RPMI8226 (cell line): ENCODE measurements around the gene TMEM86B.

Experiments
- DNase-seq: peaks from one replicate; pipeline ENCODE4 v3.0.0-alpha.2; 2015

The TMEM86B gene

DNA sequence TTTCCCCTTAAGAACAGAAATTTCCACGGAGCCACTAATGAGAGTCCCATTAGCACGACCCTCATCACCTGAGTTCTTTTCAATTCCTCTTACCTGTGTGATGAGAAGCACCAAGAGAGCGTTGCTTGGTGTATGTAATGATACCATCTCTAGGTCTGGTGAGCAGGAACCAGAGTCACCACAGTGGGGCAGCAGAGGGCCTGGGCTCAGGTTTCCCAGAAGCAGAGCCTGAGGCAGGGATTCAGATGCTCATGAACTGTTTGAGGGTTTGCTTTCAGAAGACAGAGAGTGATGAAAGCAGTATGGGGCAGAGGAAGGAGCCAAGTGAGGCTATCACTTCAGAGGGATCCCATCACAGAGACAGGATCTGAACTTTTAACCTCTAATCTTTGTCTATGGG, 16.1 kb downstream of the TMEM86B start:
- peak; percentile 69 for DNase-seq

DNA sequence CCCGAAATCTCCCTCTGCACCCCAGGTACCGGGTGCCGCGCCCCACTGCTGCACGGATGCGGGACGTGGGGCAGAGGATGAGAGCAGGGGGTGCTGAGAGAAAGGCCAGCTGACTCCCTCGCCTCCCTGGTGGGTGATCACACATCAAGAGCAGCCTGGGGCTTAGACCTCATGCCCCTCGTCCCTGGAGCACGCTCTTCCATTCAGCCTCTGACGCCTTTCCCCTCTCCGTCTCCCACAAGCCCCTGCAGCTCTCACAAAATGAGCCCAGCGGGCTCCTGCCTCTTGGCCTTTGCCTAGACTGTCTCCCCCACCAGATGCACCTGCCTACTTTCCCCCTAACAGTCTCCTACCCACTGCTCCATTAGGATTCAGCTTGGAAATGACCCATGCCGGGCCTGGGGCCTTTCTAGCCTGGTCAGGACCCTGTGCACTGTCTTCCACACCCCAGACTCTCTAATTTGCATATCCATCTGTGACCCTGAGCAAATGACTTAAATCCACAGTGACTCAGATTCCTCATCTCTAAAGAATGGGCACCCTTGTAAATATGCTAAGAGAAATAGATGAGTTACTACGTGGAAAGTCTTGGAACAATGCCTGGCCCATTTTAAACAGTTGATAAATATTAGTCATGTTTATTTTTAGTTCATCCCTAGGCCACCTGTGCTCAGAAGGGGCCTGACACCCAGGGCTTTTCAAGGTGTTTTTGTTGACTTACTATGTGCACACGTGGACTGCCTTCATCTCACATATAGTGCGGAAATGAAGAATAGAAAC, 18.7 kb downstream of the TMEM86B start:
- DNase-seq = peak; percentile 83

DNA sequence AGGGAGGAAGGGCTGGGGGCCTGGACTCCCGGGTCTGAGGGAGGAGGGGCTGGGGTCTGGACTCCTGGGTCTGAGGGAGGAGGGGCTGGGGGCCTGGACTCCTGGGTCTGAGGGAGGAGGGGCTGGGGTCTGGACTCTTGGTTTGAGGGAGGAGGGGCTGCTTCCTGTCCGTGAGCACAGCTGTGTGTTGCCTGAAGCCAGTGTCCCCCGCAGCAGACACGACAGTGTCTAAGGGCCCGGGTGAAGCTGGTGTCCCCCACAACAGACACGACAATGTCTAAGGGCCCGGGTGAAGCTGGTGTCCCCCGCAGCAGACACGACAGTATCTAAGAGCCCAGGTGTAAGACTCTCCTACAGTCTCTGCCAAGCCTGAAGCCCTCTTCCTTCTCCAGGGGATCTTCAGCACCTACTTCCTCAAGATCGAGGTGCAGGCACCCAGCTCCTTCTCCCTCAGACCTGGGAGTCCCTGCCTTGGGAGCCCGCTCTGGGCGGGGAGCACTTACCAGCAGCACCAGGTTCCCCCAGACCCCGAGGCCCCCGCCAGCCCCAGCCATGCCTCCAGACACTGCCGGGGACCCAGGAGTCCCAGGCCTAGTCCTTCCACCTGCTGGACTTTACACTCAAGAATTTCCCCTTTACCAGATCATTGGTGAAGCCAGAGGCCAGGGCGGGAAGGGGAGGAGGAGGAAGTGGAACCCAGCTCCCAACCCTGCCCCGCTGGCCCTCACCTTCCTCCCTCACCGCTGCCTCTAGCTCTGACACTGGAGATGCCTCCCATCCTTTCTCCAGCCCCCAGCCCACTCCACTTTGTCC, 19.5 kb downstream of the TMEM86B start, which contains the start of gene PTPRH:
Gene PTPRH, minus strand, starts transcription at position 622 of the 813 bp plus-strand sequence. Its CDS starts 68 bp downstream, at position 554.
- DNase-seq = peak; percentile 39

DNA sequence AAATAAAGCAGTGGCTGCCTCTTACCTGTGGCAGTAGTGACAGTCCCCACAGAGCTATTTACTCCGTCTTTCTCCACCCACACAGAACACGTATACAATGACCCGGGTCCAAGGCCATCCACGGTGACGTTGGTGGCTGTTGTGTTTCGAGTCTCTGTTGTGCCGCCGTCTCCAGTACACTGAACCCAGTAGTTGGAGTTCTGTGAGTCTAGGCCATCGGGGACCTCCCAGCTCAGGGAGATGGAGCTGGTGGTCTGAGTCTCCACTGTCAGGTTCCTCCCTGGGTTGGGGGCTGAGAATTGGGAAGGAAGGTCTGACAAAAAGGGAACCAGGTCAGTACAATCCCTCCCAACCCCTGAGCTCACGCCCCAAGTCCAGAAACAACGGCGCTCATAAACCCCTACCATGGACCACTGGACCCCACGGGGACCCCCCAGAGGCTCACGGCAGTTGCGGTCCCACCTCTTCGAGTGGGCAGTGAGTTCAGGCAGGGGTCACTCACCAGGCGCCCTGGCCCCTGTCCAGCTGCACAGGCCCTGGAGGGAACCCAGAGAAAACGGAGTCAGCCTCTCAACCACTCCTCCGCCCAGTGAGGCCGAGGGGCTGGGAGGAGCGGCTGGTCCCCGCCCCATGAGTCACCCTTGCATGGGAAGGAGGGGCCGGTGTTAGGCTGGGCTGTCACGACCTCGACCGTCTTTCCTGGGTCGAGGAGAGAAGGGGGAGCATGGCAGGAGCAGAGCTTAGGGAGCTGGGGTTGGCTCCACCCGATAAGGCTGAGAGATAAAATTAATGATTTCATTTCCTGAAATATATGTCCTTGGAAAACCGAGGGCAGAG, 21.7 kb downstream of the TMEM86B start:
- peak; percentile 84 for DNase-seq

DNA sequence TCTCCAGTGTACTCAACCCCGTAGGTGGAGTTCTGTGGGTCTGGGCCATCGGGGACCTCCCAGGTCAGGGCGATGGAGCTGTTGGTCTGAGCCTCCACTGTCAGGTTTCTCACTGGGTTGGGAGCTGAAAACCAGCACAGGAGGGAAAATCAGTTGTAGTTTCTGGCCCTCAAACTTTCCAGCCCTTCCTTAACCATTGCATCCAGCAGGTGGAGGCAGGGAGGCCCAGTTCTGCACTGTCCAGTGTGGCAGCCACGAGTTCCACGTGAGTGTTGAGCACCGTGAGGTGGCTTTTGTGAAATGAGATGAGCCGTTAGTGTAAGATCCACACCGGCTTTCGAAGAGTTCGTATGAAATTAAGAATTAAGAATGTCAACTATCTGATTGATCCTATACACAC, 26.4 kb downstream of the TMEM86B start:
- peak; percentile 28 for DNase-seq

- no peak for DNase-seq
Measured at GRCh38 chr19:55199620-55200204, 28.9 kb downstream of the TMEM86B start.

DNA sequence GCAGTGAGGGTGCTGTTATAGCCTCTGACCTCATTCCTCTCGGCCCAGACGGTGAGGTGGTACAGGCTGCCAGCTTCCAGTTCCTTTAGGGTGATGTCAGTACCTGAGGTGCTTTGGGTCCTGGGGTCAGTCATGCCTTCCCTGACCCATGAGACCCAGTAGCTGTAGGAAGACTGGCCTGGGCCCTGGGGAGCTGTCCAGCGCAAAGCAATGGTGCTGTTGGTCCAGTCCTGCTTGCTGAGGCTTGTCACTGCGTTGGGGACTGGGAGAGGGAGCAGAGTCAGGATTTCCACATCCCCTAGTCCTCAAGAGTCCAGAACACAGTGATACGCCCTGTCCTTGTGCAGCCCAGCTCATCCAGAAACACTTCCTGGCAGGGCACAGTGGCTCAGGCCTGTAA, 29.9 kb downstream of the TMEM86B start:
- no peak for DNase-seq

DNA sequence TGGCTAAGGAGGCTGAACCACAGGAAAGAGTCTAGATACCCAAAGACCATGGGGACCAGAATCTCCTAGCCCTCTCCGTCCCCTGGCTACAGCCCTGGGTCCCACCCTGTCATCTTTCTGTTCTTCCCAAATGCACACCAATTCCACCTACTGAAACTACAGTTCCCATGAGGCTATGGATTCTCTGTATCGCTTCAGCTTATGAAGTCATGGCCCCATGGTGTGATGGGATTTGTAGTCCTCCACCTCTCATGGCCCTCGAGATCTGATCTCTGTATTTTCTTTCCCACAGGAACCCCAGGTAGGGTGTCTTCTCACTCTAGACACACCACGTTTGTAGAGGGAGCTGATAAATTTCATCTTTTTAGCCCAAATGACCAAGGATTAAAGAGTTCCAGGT, 31.0 kb downstream of the TMEM86B start:
- DNase-seq = peak; percentile 41

GRCh38 chr19:55196803-55197202, 31.8 kb downstream of the TMEM86B start:
- DNase-seq = peak; percentile 29

- DNase-seq = no peak
Measured at GRCh38 chr19:55193481-55193880, 35.1 kb downstream of the TMEM86B start.

DNA sequence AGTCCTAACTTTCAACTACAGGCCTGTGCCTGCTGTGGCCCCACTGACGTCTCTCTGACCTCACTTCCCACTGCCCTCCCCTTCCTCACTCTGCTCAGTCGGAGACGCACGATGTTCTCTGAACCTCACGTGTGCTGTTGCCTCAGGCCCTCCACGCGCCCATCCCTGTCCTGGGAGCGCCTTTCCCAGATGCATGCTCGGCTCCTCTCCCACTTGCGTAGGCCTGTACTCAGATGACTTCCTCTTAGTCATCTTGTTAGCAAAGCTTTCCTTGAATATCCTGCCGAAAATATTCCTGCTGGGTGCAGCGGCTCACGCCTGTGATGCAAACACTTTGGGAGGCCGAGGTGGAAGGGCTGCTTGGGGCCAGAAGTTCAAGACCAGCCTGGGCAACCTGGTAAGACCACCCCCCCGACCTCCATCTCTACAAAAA, 39.1 kb downstream of the TMEM86B start:
- DNase-seq = no peak

DNA sequence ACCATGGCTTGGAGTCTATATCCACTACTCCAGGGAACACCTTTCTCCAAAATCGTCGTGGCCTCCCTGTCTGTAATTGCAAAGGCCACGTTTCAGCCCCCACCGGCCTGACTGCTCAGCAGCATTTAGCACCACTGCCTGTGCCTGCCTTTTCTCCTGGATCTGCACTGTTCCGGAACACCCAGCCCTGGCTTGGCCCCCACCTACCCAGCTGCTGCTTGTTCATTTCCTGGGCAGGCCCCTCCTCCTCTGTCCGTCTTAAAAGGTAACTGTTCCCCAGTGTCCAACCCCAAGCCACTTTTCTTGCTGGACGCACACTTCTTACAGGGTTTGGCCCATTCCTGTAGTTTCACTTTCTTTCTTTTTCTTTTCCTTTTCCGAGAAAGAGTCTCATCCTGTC, 39.9 kb downstream of the TMEM86B start:
- no peak for DNase-seq

- no peak for DNase-seq
Measured at GRCh38 chr19:55186080-55186479, 42.5 kb downstream of the TMEM86B start.

DNA sequence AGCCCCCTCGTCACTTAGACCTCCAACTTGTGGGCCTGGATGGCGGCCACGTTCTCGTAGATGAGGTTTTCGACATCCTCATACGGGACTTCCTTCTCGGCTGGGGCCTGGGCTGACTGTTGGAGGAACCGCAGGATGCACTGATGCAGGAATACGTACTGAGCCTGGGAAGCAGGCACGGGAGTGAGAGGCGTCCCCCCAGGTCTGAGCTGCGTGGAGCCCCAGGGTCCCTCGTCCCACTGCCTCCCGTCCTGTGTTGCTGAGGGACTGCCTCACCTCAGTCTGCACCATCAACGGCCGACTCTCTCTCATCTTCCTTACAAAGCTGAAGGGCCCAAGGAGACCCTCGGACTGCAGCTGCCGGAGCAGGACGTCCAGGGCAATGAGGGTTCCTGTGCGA, 46.8 kb downstream of the TMEM86B start:
- DNase-seq = no peak

DNA sequence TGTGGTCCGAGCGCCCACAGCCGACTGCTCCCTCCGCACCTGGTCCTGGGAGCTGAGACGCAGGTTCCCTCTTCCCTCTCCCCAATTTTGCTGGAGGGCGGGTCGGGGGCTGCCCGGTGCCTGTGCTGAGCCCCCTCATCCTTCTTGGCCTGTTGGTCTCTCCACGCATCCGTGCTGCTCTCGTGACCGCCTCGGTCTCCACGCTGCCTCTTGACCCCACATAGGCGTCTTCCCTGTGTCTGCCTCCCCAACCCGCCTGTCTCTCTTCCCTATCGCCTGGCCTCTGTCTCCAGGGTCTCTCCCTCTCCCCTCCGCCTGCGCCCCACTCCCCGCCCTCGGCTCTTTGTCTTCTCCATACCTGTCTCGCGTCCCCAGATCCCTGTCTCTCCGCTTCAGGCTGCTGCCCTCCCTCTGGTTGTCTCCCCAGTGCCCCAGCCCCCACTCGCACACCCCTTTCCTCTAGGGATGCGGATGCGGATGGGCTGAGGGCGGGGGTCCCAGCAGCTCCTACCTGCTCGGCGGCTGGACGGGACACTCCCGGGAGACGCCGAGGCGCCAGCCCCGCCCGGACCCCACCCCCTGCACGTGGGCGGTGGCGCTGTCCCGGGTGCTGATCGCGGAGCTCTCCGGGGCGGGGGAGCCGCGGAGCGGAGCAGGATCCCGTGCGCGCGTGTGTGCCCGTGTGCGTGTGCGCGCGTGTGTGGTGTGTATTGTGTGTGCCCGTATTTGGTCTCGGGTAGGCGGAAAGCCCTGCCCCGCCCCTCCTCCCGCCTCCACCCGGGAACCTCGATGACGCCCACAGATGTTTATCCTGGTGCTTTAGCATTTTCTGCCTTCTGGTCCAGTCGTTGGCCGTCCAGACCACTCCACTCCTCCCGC, 48.7 kb downstream of the TMEM86B start, which contains the start of gene SYT5:
Gene SYT5, minus strand, starts transcription at position 684 of the 879 bp plus-strand sequence. CDS start 1,248 bp downstream, outside the sequence.
- peak; percentile 64 for DNase-seq

DNA sequence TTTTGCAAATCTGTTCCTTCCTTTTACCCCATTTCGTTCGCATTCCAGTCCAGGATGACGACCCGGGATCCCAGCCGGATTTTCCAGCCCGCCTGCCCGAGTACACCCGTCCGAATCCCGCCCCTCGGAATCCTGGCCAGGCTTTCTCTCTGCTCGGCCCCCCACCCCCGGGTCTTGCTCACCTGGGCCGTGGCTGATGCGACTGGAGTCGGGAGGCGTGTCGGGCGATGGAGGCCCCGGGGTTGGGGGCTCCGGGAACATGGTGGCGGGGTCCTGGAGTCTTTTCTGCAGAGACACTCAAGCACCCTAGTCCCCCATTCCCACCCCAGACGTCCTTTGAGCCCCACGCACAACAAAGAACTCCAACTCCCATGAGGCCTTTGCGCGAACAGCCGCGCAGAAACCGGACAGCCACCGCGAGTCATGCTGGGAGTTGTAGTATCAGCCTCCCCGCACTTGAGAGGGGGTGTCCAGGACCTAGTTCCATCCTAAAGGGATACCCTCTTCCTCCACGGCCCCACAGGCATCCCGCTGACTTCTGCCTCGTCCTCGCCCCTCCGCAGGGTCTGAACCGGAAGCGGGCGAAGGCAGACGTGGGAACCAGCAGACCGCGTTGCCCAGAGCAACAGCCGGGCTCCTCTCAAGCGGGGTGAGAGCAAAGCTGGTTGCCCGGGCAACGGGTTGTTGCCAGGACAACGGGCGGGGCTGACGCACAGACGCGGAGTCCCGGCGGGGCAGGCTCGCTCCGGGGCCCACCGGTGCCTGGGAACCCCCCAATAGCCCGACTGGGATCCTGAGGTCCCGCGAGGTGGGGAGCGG, 49.6 kb downstream of the TMEM86B start:
- peak; percentile 85 for DNase-seq
